ENCODE measurements around the gene PCSK5.

PCSK5 gene

GRCh38 chr9:76194896-76195295 lies 304.4 kb downstream of the PCSK5 start:
- Histone ChIP-seq H2AFZ (ENCODE audit: low read depth, low read length) (no peak overlapping the region), H3K9me3 (ENCODE audit: insufficient read depth, low read length, severe bottlenecking) (no peaks in the 10 kb centered on the region), H4K20me1 (ENCODE audit: insufficient read depth, low read length) (no peaks in the 10 kb centered on the region), H3K79me2 (ENCODE audit: insufficient read depth, low read length) (no peaks in the 10 kb centered on the region), H3K27me3 (ENCODE audit: insufficient read depth, low read length, poor library complexity) (no peaks in the 10 kb centered on the region), H3K36me3 (ENCODE audit: insufficient read depth, low read length) (peaks cover 13% of the 10 kb centered on the region), H3K4me2 (ENCODE audit: insufficient read depth, low read length) (no peak overlapping the region), H3K27ac (ENCODE audit: low read length) (no peak overlapping the region), H3K9ac (ENCODE audit: low read depth, low read length) (no peak overlapping the region), H3K4me1 (ENCODE audit: insufficient read depth, low read length) (no peaks in the 10 kb centered on the region), H3K4me3 (ENCODE audit: low read depth in 1 of 2, low read length in 2 of 2) (no peak overlapping the region)
- DNase-seq (no peak), ATAC-seq (ENCODE audit: insufficient read depth, low read depth) (no peak)
- TF ChIP-seq, protein P1, sequence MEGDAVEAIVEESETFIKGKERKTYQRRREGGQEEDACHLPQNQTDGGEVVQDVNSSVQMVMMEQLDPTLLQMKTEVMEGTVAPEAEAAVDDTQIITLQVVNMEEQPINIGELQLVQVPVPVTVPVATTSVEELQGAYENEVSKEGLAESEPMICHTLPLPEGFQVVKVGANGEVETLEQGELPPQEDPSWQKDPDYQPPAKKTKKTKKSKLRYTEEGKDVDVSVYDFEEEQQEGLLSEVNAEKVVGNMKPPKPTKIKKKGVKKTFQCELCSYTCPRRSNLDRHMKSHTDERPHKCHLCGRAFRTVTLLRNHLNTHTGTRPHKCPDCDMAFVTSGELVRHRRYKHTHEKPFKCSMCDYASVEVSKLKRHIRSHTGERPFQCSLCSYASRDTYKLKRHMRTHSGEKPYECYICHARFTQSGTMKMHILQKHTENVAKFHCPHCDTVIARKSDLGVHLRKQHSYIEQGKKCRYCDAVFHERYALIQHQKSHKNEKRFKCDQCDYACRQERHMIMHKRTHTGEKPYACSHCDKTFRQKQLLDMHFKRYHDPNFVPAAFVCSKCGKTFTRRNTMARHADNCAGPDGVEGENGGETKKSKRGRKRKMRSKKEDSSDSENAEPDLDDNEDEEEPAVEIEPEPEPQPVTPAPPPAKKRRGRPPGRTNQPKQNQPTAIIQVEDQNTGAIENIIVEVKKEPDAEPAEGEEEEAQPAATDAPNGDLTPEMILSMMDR (IDR thresholded peaks at IDR 0.05; ENCODE audit: borderline replicate concordance, extremely low read depth, low read length, poor library complexity, severe bottlenecking) = no peak
- TF ChIP-seq EZH2 (IDR thresholded peaks at IDR 0.05; ENCODE audit: borderline replicate concordance, low read depth, low read length, severe bottlenecking) = no peak

- TF ChIP-seq, protein P1 (IDR thresholded peaks at IDR 0.05; ENCODE audit: borderline replicate concordance, extremely low read depth, low read length, poor library complexity, severe bottlenecking) = no peak
- no peak for TF ChIP-seq EZH2 (IDR thresholded peaks at IDR 0.05; ENCODE audit: borderline replicate concordance, low read depth, low read length, severe bottlenecking)
- H3K36me3 ChIP-seq (ENCODE audit: insufficient read depth, low read length) = peaks cover 6% of the 10 kb centered on the region; the same call in 1 of the 2 replicates
- DNase-seq = no peak
These were observed 307.9 kb downstream of the PCSK5 start for GRCh38 chr9:76198336-76198735.

DNA sequence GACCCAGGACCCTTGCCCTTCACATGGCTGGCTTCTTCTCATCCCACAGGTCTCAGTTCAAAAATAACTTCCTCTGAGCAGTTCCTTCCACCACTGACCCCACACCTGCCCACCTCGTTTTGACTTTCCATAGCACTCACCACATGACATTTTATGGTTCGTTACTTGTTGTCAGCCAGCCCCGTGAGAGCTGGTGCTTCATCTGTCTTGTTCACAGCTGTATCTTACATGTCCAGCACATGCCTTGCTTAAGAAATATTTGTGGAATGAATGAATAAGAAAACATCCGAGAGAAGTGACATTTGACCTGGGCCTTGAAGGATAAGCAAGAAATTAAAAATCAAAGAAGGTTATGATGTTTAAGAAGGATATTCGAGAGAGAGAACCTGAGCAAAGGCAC lies 309.8 kb downstream of the PCSK5 start:
- no peak overlapping the region for H3K4me3 ChIP-seq (ENCODE audit: low read depth in 1 of 2, low read length in 2 of 2)
- H4K20me1 ChIP-seq (ENCODE audit: insufficient read depth, low read length) = no peaks in the 10 kb centered on the region
- H3K27ac ChIP-seq (ENCODE audit: low read length) = no peak overlapping the region
- H3K27me3 ChIP-seq (ENCODE audit: insufficient read depth, low read length, poor library complexity) = no peaks in the 10 kb centered on the region
- H3K9me3 ChIP-seq (ENCODE audit: insufficient read depth, low read length, severe bottlenecking) = no peaks in the 10 kb centered on the region
- no peak overlapping the region for H3K9ac ChIP-seq (ENCODE audit: low read depth, low read length)
- no peaks in the 10 kb centered on the region for H3K79me2 ChIP-seq (ENCODE audit: insufficient read depth, low read length)
- TF ChIP-seq, protein P1 (IDR thresholded peaks at IDR 0.05; ENCODE audit: borderline replicate concordance, extremely low read depth, low read length, poor library complexity, severe bottlenecking) = no peak
- TF ChIP-seq EZH2 (IDR thresholded peaks at IDR 0.05; ENCODE audit: borderline replicate concordance, low read depth, low read length, severe bottlenecking) = no peak
- no peak overlapping the region for H3K4me2 ChIP-seq (ENCODE audit: insufficient read depth, low read length)
- no peaks in the 10 kb centered on the region; the same call in 1 of the 2 replicates for H3K36me3 ChIP-seq (ENCODE audit: insufficient read depth, low read length)
- no peak overlapping the region for H2AFZ ChIP-seq (ENCODE audit: low read depth, low read length)
- ATAC-seq (ENCODE audit: insufficient read depth, low read depth) (no peak), DNase-seq (no peak)
- H3K4me1 ChIP-seq (ENCODE audit: insufficient read depth, low read length) = no peaks in the 10 kb centered on the region

More at GRCh38 chr9:76198336-76198735, 307.9 kb downstream of the PCSK5 start:
- no peak overlapping the region for H3K4me3 ChIP-seq (ENCODE audit: low read depth in 1 of 2, low read length in 2 of 2)
- no peaks in the 10 kb centered on the region for H4K20me1 ChIP-seq (ENCODE audit: insufficient read depth, low read length)
- H3K79me2 ChIP-seq (ENCODE audit: insufficient read depth, low read length) = no peaks in the 10 kb centered on the region
- H3K9ac ChIP-seq (ENCODE audit: low read depth, low read length) = no peak overlapping the region
- no peak overlapping the region for H2AFZ ChIP-seq (ENCODE audit: low read depth, low read length)
- no peaks in the 10 kb centered on the region for H3K4me1 ChIP-seq (ENCODE audit: insufficient read depth, low read length)
- ATAC-seq (ENCODE audit: insufficient read depth, low read depth) = no peak
- H3K27ac ChIP-seq (ENCODE audit: low read length) = no peak overlapping the region
- H3K4me2 ChIP-seq (ENCODE audit: insufficient read depth, low read length) = no peak overlapping the region
- no peaks in the 10 kb centered on the region for H3K27me3 ChIP-seq (ENCODE audit: insufficient read depth, low read length, poor library complexity)
- H3K9me3 ChIP-seq (ENCODE audit: insufficient read depth, low read length, severe bottlenecking) = no peaks in the 10 kb centered on the region

DNA sequence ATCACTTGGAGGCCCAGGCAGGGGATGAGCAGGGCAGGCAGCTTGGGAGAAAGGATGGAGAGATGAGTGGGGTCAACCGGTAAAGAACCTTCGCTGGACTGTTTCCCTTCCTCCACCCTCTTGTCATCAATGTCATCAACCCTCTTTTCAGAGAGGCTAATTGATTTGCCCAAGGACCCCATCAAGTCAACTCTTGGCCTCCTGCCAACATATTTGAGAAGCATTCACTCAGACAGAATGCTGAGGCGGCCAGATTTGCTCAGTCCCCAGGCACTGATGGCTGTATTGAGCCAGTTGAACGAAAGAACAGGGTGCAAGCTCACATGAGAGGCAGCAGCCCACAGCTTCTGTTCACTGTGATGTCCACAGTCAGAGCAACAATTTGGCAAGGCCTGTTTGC lies 310.3 kb downstream of the PCSK5 start:
- Histone ChIP-seq H3K9me3 (ENCODE audit: insufficient read depth, low read length, severe bottlenecking) (no peaks in the 10 kb centered on the region), H3K36me3 (ENCODE audit: insufficient read depth, low read length) (no peaks in the 10 kb centered on the region), H3K4me1 (ENCODE audit: insufficient read depth, low read length) (no peaks in the 10 kb centered on the region), H3K4me2 (ENCODE audit: insufficient read depth, low read length) (no peak overlapping the region), H3K79me2 (ENCODE audit: insufficient read depth, low read length) (no peaks in the 10 kb centered on the region), H3K9ac (ENCODE audit: low read depth, low read length) (no peak overlapping the region), H3K4me3 (ENCODE audit: low read depth in 1 of 2, low read length in 2 of 2) (no peak overlapping the region), H2AFZ (ENCODE audit: low read depth, low read length) (no peak overlapping the region), H3K27ac (ENCODE audit: low read length) (no peak overlapping the region), H3K27me3 (ENCODE audit: insufficient read depth, low read length, poor library complexity) (no peaks in the 10 kb centered on the region), H4K20me1 (ENCODE audit: insufficient read depth, low read length) (no peaks in the 10 kb centered on the region)
- ATAC-seq (ENCODE audit: insufficient read depth, low read depth) = no peak
- TF ChIP-seq, protein P1 (IDR thresholded peaks at IDR 0.05; ENCODE audit: borderline replicate concordance, extremely low read depth, low read length, poor library complexity, severe bottlenecking) = no peak
- TF ChIP-seq EZH2 (IDR thresholded peaks at IDR 0.05; ENCODE audit: borderline replicate concordance, low read depth, low read length, severe bottlenecking) = no peak
- no peak for DNase-seq

All from DND-41 (cell line).